Measurements from ENCODE around the gene ERMAP. TPM values are rescaled to one million over a fixed set of nuclear protein-coding genes. Genes with fewer than 3 reads are reported as not detected.

Gene ERMAP
- total and polyA plus RNA-seq, 10 of the 15 experiments (the other 5 are each of a cell fraction or from before 2014, with no cell fraction given), result 1.4 to 6.8 (median 4.1) TPM

GRCh38 chr1:42846257-42847110, 29.6 kb downstream of the ERMAP start, which contains the start of gene ZNF691 (continued):
- TF ChIP-seq RELA (IDR thresholded peaks at IDR 0.05; ENCODE audit: borderline replicate concordance, partially characterized antibody) (peak; percentile 14), ASH2L (IDR thresholded peaks at IDR 0.05; ENCODE audit: borderline replicate concordance, low read depth) (no peak), ZNF687 (IDR thresholded peaks at IDR 0.05) (no peak), SKIL (IDR thresholded peaks at IDR 0.05; ENCODE audit: low read depth, poor library complexity, severe bottlenecking) (peak; percentile 72), POLR2AphosphoS2 (IDR thresholded peaks at IDR 0.05; ENCODE audit: low read depth, low read length) (0 out of 2 replicates have a peak, but pooled peaks have one; percentile 12), JUNB (IDR thresholded peaks at IDR 0.05) (no peak), PML (IDR thresholded peaks at IDR 0.05; ENCODE audit: low read length) (peak; percentile 38; the same call in 1 of the 2 replicates), RB1 (IDR thresholded peaks at IDR 0.05; ENCODE audit: borderline replicate concordance) (peak; percentile 78; the same call in 1 of the 2 replicates), TCF12 (IDR thresholded peaks at IDR 0.05; ENCODE audit: low read depth, low read length) (no peak), EGR1 (IDR thresholded peaks at IDR 0.05; ENCODE audit: borderline replicate concordance in 1 of 2, low read depth in 2 of 2, low read length in 2 of 2) (0 out of 3 replicates have a peak, but pooled peaks of 1 of the 2 experiments have one; percentile 23), KLF5 (IDR thresholded peaks at IDR 0.05; ENCODE audit: partially characterized antibody) (peak; percentile 37), E2F8 (IDR thresholded peaks at IDR 0.05; ENCODE audit: low read depth, partially characterized antibody) (no peak), MLLT1 (IDR thresholded peaks at IDR 0.05) (0 out of 2 replicates have a peak, but pooled peaks have one; percentile 44), CREB1 (IDR thresholded peaks at IDR 0.05; ENCODE audit: low read depth) (peak; percentile 76)
